ENCODE data around the gene RRP9. TPM values are rescaled to one million over a fixed set of nuclear protein-coding genes. Genes with fewer than 3 reads are reported as not detected.

The RRP9 gene
- total RNA-seq, 1 donor from 2014 or later, result 10.5 TPM

- Histone ChIP-seq H3K27me3 (peaks cover 17% of the 10 kb centered on the region), H3K9me3 (ENCODE audit: low read depth) (no peaks in the 10 kb centered on the region), H3K79me2 (ENCODE audit: low read depth) (no peaks in the 10 kb centered on the region), H3K27ac (no peak overlapping the region), H3K4me2 (peak overlapping the region; percentile 88), H3K4me3 (peak overlapping the region; percentile 57), H3K4me1 (peaks cover 63% of the 10 kb centered on the region), H3K36me3 (no peaks in the 10 kb centered on the region), H2AFZ (replicated peaks) (no peak overlapping the region), H4K20me1 (ENCODE audit: low read depth) (peaks cover 44% of the 10 kb centered on the region), H3F3A (ENCODE audit: low read depth) (peaks cover 51% of the 10 kb centered on the region), H3K9ac (no peak overlapping the region)
- H3K4me1 Mint-ChIP-seq, result peaks cover 66% of the 10 kb centered on the region
- H3K4me3 Mint-ChIP-seq, result peak overlapping the region; percentile 94
- DNase-seq (ENCODE audit: low spot score), result no peak
- H3K27ac Mint-ChIP-seq, result peak overlapping the region; percentile 96
- no peaks in the 10 kb centered on the region for H3K9me3 Mint-ChIP-seq
- peaks cover 5% of the 10 kb centered on the region for H3K36me3 Mint-ChIP-seq
- TF ChIP-seq CTCF (IDR thresholded peaks at IDR 0.05) (no peak), EZH2phosphoT487 (IDR thresholded peaks at IDR 0.05) (no peak), EZH2 (IDR thresholded peaks at IDR 0.05) (no peak)
- H3K27me3 Mint-ChIP-seq (ENCODE audit: insufficient read depth, low read depth), result peaks cover 12% of the 10 kb centered on the region
These were observed 25.2 kb upstream of the RRP9 start for GRCh38 chr3:51966922-51967383.

- no peak overlapping the region for H3K9ac ChIP-seq
- Mint-ChIP-seq H3K4me1 (peaks cover 70% of the 10 kb centered on the region), H3K27ac (peak overlapping the region; percentile 96), H3K27me3 (ENCODE audit: insufficient read depth, low read depth) (peaks cover 14% of the 10 kb centered on the region), H3K4me3 (peak overlapping the region; percentile 94), H3K9me3 (no peaks in the 10 kb centered on the region), H3K36me3 (peaks cover 5% of the 10 kb centered on the region)
- peak overlapping the region; percentile 57 for H3K4me3 ChIP-seq
- H3K4me1 ChIP-seq, result peaks cover 63% of the 10 kb centered on the region
- H3K79me2 ChIP-seq (ENCODE audit: low read depth), result no peaks in the 10 kb centered on the region
- peaks cover 22% of the 10 kb centered on the region for H3K27me3 ChIP-seq
- H3K27ac ChIP-seq, result no peak overlapping the region
- no peak for DNase-seq (ENCODE audit: low spot score)
- H4K20me1 ChIP-seq (ENCODE audit: low read depth), result peaks cover 49% of the 10 kb centered on the region
- no peak for TF ChIP-seq EZH2 (IDR thresholded peaks at IDR 0.05)
- TF ChIP-seq CTCF (IDR thresholded peaks at IDR 0.05), result no peak
- no peak for TF ChIP-seq EZH2phosphoT487 (IDR thresholded peaks at IDR 0.05)
- peak overlapping the region; percentile 88 for H3K4me2 ChIP-seq
- no peak overlapping the region for H2AFZ ChIP-seq (replicated peaks)
- no peaks in the 10 kb centered on the region for H3K9me3 ChIP-seq (ENCODE audit: low read depth)
- peaks cover 51% of the 10 kb centered on the region for H3F3A ChIP-seq (ENCODE audit: low read depth)
- H3K36me3 ChIP-seq, result no peaks in the 10 kb centered on the region
These were observed 24.8 kb upstream of the RRP9 start for GRCh38 chr3:51966486-51966885.

- H3K4me3 Mint-ChIP-seq, result peak overlapping the region; percentile 94
- peak overlapping the region; percentile 57 for H3K4me3 ChIP-seq
These were observed 24.3 kb upstream of the RRP9 start for GRCh38 chr3:51966016-51966415.

More at GRCh38 chr3:51966016-51966415, 24.3 kb upstream of the RRP9 start:
- TF ChIP-seq EZH2phosphoT487 (IDR thresholded peaks at IDR 0.05) (no peak), EZH2 (IDR thresholded peaks at IDR 0.05) (no peak), CTCF (IDR thresholded peaks at IDR 0.05) (no peak)
- H3K79me2 ChIP-seq (ENCODE audit: low read depth), result no peaks in the 10 kb centered on the region
- no peak overlapping the region for H3K9ac ChIP-seq
- H4K20me1 ChIP-seq (ENCODE audit: low read depth), result peaks cover 54% of the 10 kb centered on the region
- peaks cover 26% of the 10 kb centered on the region for H3K27me3 ChIP-seq
- H2AFZ ChIP-seq (replicated peaks), result no peak overlapping the region
- no peak for DNase-seq (ENCODE audit: low spot score)
- H3K4me1 ChIP-seq, result peaks cover 63% of the 10 kb centered on the region
- Mint-ChIP-seq H3K27me3 (ENCODE audit: insufficient read depth, low read depth) (peaks cover 16% of the 10 kb centered on the region), H3K9me3 (no peaks in the 10 kb centered on the region), H3K4me1 (peaks cover 70% of the 10 kb centered on the region), H3K36me3 (peaks cover 5% of the 10 kb centered on the region), H3K27ac (peak overlapping the region; percentile 21)
- H3K4me2 ChIP-seq, result peak overlapping the region; percentile 88
- H3K9me3 ChIP-seq (ENCODE audit: low read depth), result no peaks in the 10 kb centered on the region
- no peaks in the 10 kb centered on the region for H3K36me3 ChIP-seq
- H3F3A ChIP-seq (ENCODE audit: low read depth), result peaks cover 46% of the 10 kb centered on the region
- no peak overlapping the region for H3K27ac ChIP-seq

All from neural progenitor cell (in vitro differentiated cells).